DOHH2 (cell line): Measurements from ENCODE around the gene SHC4.

ENCODE experiments used
- EZH2phosphoT487 ChIP-seq: fragments of 200-600 bp; sonication (generic); IDR thresholded peaks from 2 replicates; pipeline ENCODE4 v1.6.1; 2017; ENCODE audit warnings: borderline replicate concordance, mild to moderate bottlenecking, antibody characterized with exemption, low read length, moderate library complexity, mixed read lengths
- TF ChIP-seq, protein P1 (sequence below): fragments of 200-600 bp; sonication (generic); IDR thresholded peaks from one replicate; pipeline ENCODE4 v1.5.1; 2014; ENCODE audit warnings: antibody characterized with exemption, mild to moderate bottlenecking, low read depth, low read length; ENCODE audit not compliant: poor library complexity, severe bottlenecking

DNA sequence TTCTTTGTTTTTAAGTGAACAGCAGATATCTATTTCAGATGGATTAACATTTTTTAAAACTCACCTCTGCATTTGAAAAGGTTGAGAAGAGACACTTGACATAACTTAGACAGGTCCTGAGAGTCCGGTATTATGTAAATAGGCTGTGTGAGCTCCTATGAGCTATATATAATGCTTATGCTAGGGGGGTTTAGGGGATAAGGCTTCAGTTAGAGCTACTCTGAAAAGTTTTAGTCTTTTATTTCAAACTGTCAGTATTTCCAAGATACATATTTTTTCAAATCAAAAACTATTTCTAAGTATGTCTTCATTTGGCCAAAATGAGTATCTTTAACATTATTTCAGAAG lies 16.9 kb downstream of the SHC4 start:
- TF ChIP-seq, protein P1, sequence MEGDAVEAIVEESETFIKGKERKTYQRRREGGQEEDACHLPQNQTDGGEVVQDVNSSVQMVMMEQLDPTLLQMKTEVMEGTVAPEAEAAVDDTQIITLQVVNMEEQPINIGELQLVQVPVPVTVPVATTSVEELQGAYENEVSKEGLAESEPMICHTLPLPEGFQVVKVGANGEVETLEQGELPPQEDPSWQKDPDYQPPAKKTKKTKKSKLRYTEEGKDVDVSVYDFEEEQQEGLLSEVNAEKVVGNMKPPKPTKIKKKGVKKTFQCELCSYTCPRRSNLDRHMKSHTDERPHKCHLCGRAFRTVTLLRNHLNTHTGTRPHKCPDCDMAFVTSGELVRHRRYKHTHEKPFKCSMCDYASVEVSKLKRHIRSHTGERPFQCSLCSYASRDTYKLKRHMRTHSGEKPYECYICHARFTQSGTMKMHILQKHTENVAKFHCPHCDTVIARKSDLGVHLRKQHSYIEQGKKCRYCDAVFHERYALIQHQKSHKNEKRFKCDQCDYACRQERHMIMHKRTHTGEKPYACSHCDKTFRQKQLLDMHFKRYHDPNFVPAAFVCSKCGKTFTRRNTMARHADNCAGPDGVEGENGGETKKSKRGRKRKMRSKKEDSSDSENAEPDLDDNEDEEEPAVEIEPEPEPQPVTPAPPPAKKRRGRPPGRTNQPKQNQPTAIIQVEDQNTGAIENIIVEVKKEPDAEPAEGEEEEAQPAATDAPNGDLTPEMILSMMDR = no peak
- no peak for TF ChIP-seq EZH2phosphoT487
